Activated T-cell treated with anti-CD3 and anti-CD28 coated beads for 1 hour (primary cell): ENCODE measurements around the gene MAGEB6B.
"Not testable (repeated sequence)": the region's sequence is repeated elsewhere in the genome, so short reads cannot be mapped to it uniquely, and the experiment has no call there.

Experiments
- DNase-seq: peaks from one replicate; pipeline ENCODE4 v3.0.0-alpha.2; 2020; ENCODE audit warnings: low read depth

MAGEB6B gene

GRCh38 chrX:26160301-26160700, at the start of gene MAGEB6B:
MAGEB6B (plus strand) TSS chrX:26160601; CDS start chrX:26160601, 0 bp downstream.
- no peak for DNase-seq

- no peak for DNase-seq
These were observed 22.1 kb upstream of the MAGEB6B start, which contains the start of gene MAGEB18 for GRCh38 chrX:26138274-26138673. MAGEB18 (plus strand) TSS chrX:26138343; CDS start chrX:26138986, 643 bp downstream.

GRCh38 chrX:26146024-26146423, 14.4 kb upstream of the MAGEB6B start:
- DNase-seq = no peak

- no peak for DNase-seq
These were observed 31.8 kb downstream of the MAGEB6B start, which contains the start of gene MAGEB6 for GRCh38 chrX:26192204-26192603. MAGEB6 (plus strand) TSS chrX:26192440; CDS start chrX:26193847, 1,407 bp downstream.

GRCh38 chrX:26203561-26203960, 43.2 kb downstream of the MAGEB6B start:
- no peak for DNase-seq

GRCh38 chrX:26204717-26205116, 44.3 kb downstream of the MAGEB6B start:
- DNase-seq = not testable (repeated sequence)

- DNase-seq = no peak
These were observed 47.6 kb downstream of the MAGEB6B start for GRCh38 chrX:26208012-26208411.
